Heart right ventricle (tissue), 16 donors: ENCODE measurements around the gene LRCH2. TPM values are rescaled to one million over a fixed set of nuclear protein-coding genes. Genes with fewer than 3 reads are reported as not detected.

ENCODE experiments used
- ATAC-seq, 8 donors: fragments of 200-7000 bp; cut with Tn5 transposase; one replicate each; pipeline ENCODE4 v1.9.1; 2020; ENCODE audit warnings: mild to moderate bottlenecking in 8 of 8, moderate library complexity in 8 of 8, moderate number of reproducible peaks in 1 of 8
- DNase-seq, 2 donors: peaks; one replicate each; pipeline ENCODE4 v3.0.0-alpha.2; 2020
- H3K27ac ChIP-seq, 10 donors: fragments of 200-600 bp; sonication (generic) in 2 of 10; one replicate each; pipeline versions ENCODE4 v1.5.0 to v1.8.0; 2020 to 2022; ENCODE audit warnings: mild to moderate bottlenecking in 3 of 10
- H3K27me3 ChIP-seq, 7 donors: fragments of 200-600 bp; one replicate each; pipeline ENCODE4 v1.8.0; 2021 to 2022; ENCODE audit warnings: mild to moderate bottlenecking in 2 of 7
- H3K36me3 ChIP-seq, 9 donors: fragments of 200-600 bp; sonication (generic) in 1 of 9; one replicate each; pipeline versions ENCODE4 v1.5.0 to v1.8.0; 2020 to 2022; ENCODE audit warnings: mild to moderate bottlenecking in 2 of 9
- H3K4me1 ChIP-seq, 9 donors: fragments of 200-600 bp; sonication (generic) in 1 of 9; one replicate each; pipeline versions ENCODE4 v1.5.0 to v1.8.0; 2020 to 2022; ENCODE audit warnings: mild to moderate bottlenecking in 4 of 9
- H3K4me3 ChIP-seq, 10 donors: fragments of 200-600 bp; sonication (generic) in 2 of 10; one replicate each; pipeline versions ENCODE4 v1.5.0 to v1.8.0; 2020 to 2022; ENCODE audit warnings: mild to moderate bottlenecking in 7 of 10, moderate library complexity in 2 of 10
- H3K9me3 ChIP-seq, 11 donors: fragments of 200-600 bp in 10 of 11; sonication (generic) in 2 of 11; one replicate each; pipeline versions ENCODE4 v1.5.0 to v1.8.0; 2013 to 2022; ENCODE audit warnings: mild to moderate bottlenecking in 2 of 11, control low read depth in 1 of 11, moderate library complexity in 1 of 11
- WGBS, 2 donors: extraction: QIAGEN DNeasy Blood & Tissue Kit; methylation state at CpG; one replicate each; pipeline ENCODE4 v1.1.7; 2013; ENCODE audit warnings: inconsistent platforms in 1 of 2; 5-methylcytosine and 5-hydroxymethylcytosine counted together
- intact Hi-C, 10 donors: fragments of 100-400 bp; cut with DNase I; formaldehyde crosslinking; loops; one replicate each; pipeline versions ENCODE4 v1.11.1 to v1.14.2; 2022
- polyA plus RNA-seq, 2 donors: library from polyadenylated mRNA; stranded (reverse); fragments of 200-250 nt; gene quantifications; one replicate each; pipeline ENCODE4 v1.2.3, GENCODE V29; 2013
- total RNA-seq, 10 donors: library from RNA; stranded (reverse); fragmentation: NEBNext Ultra II Directional in 3 of 10; extraction: Animal tissue kit (Norgen Biotek cat#: 25700) in 3 of 10; gene quantifications; one replicate each; pipeline versions ENCODE4 v1.2.1 to v1.2.4, GENCODE V29; 2021 to 2023
- TF ChIP-seq, protein P1 (sequence below), 9 donors: fragments of 200-600 bp; sonication (generic) in 2 of 9; IDR thresholded peaks; one replicate each; pipeline versions ENCODE4 v1.5.0 to v1.8.0; 2021 to 2022; ENCODE audit warnings: antibody characterized with exemption in 9 of 9, mild to moderate bottlenecking in 5 of 9, moderate library complexity in 1 of 9
- donor health status: Arrhythmogenic right ventricular cardiomyopathy.
- donor health status: ischemic (EF 13 %, LVEDD 7.1; RV severe dilation, severe dysfunction).
- donor health status: healthy with polysubstance abuse.
- donor health status: DM: no; HTN: yes; CAD: no.
- donor health status: DM: no; HTN: no; CAD: no.
- donor health status: ischemic (EF 25% LVEDD 6.9; RV normal size, moderate dysfunction).
- donor health status: ischemic (EF 25% LVEDD 5.7; RV mildly dilated, moderate dysfunction).
- donor health status: healthy.
- donor health status: DM: yes; HTN: yes; CAD: no.
- donor health status: Ischemic cardiomyopathy.
- donor health status: ischemic (EF 35%, LVEDD 5.7; RV mildly dilated, moderate dysfunction).
- donor health status: nonischemic (EF 11% LVEDD 7.7; RV severe dilation, severe dysfunction).
- donor health status: DM: yes; HTN: yes; CAD: no.
- donor health status: PGD.
- donor health status: ischemic (EF 29% LVEDD 5.4; RV normal size, mild dysfunction).
- donor health status: nonischemic (EF 23%, LVEDD 6.1; RV moderate dilation, normal function).

LRCH2 gene
- total and polyA plus RNA-seq, 12 donors: 0.46 to 1.9 (median 1.3) TPM

DNA sequence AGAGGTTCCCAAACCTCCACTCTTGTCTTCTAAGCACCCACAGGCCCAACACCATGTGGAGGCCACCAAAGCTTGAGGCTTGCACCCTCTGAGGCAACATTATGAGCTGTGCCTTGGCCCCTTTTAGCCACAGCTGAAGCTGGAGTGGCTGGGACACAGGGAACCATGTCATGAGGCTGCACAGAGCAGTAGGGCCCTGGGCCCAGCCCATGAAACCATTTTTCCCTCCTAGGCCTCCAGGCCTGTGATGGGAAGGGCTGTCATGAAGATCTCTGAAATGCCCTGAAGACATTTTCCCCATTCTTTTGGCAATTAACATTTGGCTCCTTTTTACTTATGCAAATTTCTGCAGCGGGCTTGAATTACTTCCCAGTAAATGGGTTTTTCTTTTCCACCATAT lies 29.9 kb downstream of the LRCH2 start:
- intact Hi-C loops: no loop called here
- peaks cover 0 to 19% (median 0%) of the 10 kb centered on the region in 7 donors for H3K27me3 ChIP-seq
- no peaks in the 10 kb centered on the region for H3K36me3 ChIP-seq
- ATAC-seq (no peak), DNase-seq (no peak)
- WGBS, 2 donors: 97 to 100% methylated on average over 1 of the region's 1 CpG
- TF ChIP-seq, protein P1, sequence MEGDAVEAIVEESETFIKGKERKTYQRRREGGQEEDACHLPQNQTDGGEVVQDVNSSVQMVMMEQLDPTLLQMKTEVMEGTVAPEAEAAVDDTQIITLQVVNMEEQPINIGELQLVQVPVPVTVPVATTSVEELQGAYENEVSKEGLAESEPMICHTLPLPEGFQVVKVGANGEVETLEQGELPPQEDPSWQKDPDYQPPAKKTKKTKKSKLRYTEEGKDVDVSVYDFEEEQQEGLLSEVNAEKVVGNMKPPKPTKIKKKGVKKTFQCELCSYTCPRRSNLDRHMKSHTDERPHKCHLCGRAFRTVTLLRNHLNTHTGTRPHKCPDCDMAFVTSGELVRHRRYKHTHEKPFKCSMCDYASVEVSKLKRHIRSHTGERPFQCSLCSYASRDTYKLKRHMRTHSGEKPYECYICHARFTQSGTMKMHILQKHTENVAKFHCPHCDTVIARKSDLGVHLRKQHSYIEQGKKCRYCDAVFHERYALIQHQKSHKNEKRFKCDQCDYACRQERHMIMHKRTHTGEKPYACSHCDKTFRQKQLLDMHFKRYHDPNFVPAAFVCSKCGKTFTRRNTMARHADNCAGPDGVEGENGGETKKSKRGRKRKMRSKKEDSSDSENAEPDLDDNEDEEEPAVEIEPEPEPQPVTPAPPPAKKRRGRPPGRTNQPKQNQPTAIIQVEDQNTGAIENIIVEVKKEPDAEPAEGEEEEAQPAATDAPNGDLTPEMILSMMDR (IDR thresholded peaks at IDR 0.05): no peak
- H3K4me1 ChIP-seq: no peaks in the 10 kb centered on the region
- H3K9me3 ChIP-seq: peaks cover 0 to 43% (median 7%) of the 10 kb centered on the region in 11 donors
- H3K4me3 ChIP-seq: no peak overlapping the region
- H3K27ac ChIP-seq: no peak overlapping the region

DNA sequence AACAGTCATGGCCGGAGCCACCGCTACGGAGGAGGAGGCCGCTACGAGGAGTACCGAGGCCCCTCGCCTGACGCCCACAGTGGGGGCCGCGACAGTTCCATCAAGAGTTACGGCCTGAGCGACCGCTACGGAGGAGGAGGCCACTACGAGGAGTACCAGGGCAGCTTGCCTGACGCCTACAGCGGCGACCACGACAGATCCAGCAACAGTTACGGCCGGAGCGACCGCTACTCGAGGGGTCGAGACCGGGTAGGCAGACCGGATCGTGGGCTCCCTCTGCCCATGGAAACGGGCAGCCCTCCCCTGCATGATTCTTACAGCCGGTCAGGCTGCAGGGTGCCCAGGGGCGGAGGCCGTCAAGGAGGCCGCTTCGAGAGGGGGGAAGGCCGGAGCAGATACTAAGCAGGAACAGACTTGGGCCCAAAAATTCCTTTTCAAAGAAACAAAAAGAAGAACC lies 41.6 kb downstream of the LRCH2 start:
- intact Hi-C loops: no loop called here
- Histone ChIP-seq H3K27ac (no peak overlapping the region), H3K4me3 (no peak overlapping the region), H3K4me1 (no peaks in the 10 kb centered on the region), H3K36me3 (no peaks in the 10 kb centered on the region), H3K9me3 (peaks cover 0 to 32% (median 0%) of the 10 kb centered on the region in 11 donors), H3K27me3 (peaks cover 0 to 12% (median 0%) of the 10 kb centered on the region in 7 donors)
- DNase-seq (no peak), ATAC-seq (peak in 1 of 8 donors; percentile 30)
- WGBS, 2 donors: 95 to 98% methylated on average over 19 to 35 of the region's 35 CpGs
- TF ChIP-seq, protein P1 (IDR thresholded peaks at IDR 0.05): no peak

DNA sequence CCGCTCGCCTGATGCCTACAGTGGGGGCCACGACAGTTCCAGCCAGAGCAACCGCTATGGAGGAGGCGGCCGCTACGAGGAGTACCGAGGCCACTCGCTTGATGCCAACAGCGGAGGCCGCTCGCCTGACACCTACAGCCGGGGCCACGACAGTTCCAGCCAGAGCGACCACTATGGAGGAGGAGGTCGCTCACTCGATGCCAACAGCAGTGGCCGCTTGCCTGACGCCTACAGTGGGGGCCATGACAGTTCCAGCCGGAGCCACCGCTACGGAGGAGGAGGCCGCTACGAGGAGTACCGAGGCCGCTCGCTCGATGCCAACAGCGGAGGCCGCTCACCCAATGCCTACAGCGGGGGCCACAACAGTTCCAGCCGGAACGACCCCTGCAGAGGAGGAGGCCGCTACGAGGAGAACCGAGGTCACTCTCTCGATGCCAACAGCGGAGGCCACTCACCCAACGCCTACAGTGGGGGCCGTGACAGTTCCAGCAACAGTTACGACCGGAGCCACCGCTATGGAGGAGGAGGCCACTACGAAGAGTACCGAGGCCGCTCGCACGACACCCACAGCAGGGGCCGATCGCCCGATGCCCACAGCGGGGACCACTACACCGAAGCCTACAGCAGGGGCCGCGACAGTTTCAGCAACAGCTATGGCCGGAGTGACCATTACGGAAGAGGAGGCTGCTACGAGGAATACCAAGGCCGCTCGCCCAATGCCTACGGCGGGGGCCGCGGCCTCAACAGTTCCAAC lies 42.2 kb downstream of the LRCH2 start:
- intact Hi-C loops: no loop called here
- Histone ChIP-seq H3K9me3 (peaks cover 0 to 32% (median 0%) of the 10 kb centered on the region in 11 donors), H3K4me3 (no peak overlapping the region), H3K4me1 (no peaks in the 10 kb centered on the region), H3K36me3 (no peaks in the 10 kb centered on the region), H3K27ac (no peak overlapping the region), H3K27me3 (peaks cover 0 to 10% (median 0%) of the 10 kb centered on the region in 7 donors)
- WGBS, 2 donors: 97 to 98% methylated on average over 50 to 64 of the region's 64 CpGs
- TF ChIP-seq, protein P1 (IDR thresholded peaks at IDR 0.05): no peak
- no peak for DNase-seq
- no peak for ATAC-seq

DNA sequence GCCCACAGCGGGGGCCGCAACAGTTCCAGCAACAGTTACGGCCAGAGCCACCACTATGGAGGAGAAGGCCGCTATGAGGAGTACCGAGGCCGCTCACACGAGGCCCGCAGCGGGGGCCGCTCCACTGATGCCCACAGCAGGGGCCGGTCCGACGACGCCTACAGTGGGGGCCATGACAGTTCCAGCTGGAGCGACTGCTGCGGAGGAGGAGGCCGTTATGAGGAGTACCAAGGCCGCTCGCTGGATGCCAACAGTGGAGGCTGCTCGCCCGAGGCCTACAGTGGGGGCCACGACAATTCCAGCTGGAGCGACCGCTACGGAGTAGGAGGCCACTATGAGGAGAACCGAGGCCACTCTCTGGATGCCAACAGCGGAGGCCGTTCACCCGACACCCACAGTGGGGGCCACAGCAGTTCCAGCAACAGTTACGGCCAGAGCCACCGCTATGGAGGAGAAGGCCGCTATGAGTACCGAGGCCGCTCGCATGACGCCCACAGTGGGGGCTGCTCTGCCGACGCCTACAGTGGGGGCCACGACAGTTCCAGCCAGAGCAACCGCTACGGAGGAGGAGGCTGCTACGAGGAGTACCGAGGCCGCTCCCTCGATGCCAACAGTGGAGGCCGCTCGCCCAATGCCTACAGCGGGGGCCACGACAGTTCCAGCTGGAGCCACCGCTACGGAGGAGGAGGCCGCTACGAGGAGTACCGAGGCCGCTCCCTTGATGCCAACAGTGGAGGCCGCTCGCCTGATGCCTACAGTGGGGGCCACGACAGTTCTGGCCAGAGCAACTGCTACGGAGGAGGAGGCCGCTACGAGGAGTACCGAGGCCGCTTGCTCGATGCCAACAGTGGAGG lies 43.0 kb downstream of the LRCH2 start:
- ATAC-seq: no peak
- Histone ChIP-seq H3K4me1 (no peaks in the 10 kb centered on the region), H3K9me3 (peaks cover 0 to 32% (median 0%) of the 10 kb centered on the region in 11 donors), H3K27me3 (peaks cover 0 to 2% (median 0%) of the 10 kb centered on the region in 7 donors), H3K27ac (no peak overlapping the region), H3K4me3 (no peak overlapping the region), H3K36me3 (no peaks in the 10 kb centered on the region)
- 96 to 97% methylated on average over 38 to 64 of the region's 64 CpGs for WGBS, 2 donors
- DNase-seq: no peak
- TF ChIP-seq, protein P1 (IDR thresholded peaks at IDR 0.05): no peak
- intact Hi-C loops: no loop called here
